ENCODE data around the gene OR4D2.
A peak's percentile ranks its signal among the peaks of the same experiment; 100 is the strongest.

Gene OR4D2

DNA sequence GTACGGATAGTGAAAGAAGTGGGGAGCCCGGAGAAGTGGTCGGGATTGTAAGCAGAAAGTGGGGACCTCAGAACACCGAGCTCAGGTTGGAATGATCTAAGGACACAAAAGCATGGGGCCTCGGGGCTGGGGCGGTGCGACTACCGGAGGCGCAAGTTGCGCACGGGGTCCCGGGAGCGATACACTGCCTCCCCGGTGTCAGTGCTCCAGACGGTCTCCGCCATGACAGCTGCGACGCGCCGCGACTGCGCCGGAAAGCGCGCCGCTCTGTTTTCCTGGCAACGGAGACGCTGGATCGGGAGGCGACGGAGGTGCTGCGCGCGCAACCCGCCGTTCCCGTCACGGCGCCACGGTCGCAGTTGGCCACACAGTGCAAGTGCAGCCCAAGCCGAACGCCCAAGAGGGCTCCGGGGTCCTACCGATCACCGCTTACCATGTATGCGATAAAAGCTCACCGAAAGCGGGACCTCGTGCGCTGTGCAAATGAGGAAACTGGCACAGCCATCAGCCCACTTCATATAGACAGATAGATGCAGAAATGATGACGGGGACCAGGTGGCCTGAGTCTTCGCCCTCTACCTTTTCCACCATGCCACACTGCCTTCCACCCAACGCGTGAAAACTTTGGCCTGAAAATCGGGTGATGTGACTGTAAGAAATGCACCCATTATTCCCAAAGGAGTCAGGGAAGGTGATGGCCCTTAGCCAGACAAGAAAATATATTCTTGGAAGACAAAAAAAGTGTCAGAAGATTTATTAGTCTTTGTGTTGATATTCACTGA is 52.4 kb downstream of the OR4D2 start, which contains the start of gene MKS1 (continued):
- TF ChIP-seq, protein P1, sequence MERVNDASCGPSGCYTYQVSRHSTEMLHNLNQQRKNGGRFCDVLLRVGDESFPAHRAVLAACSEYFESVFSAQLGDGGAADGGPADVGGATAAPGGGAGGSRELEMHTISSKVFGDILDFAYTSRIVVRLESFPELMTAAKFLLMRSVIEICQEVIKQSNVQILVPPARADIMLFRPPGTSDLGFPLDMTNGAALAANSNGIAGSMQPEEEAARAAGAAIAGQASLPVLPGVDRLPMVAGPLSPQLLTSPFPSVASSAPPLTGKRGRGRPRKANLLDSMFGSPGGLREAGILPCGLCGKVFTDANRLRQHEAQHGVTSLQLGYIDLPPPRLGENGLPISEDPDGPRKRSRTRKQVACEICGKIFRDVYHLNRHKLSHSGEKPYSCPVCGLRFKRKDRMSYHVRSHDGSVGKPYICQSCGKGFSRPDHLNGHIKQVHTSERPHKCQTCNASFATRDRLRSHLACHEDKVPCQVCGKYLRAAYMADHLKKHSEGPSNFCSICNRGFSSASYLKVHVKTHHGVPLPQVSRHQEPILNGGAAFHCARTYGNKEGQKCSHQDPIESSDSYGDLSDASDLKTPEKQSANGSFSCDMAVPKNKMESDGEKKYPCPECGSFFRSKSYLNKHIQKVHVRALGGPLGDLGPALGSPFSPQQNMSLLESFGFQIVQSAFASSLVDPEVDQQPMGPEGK (tag by site-specific recombination; IDR thresholded peaks at IDR 0.05) = peak; percentile 62
- TF ChIP-seq ZNF785 (tag by site-specific recombination; IDR thresholded peaks at IDR 0.05) (no peak), REPIN1 (tag by site-specific recombination; IDR thresholded peaks at IDR 0.05; ENCODE audit: low read depth) (0 out of 2 replicates have a peak, but pooled peaks have one; percentile 11), FEZF1 (tag by site-specific recombination; IDR thresholded peaks at IDR 0.05) (no peak), BCL11A (tag by site-specific recombination; IDR thresholded peaks at IDR 0.05; ENCODE audit: low read depth) (no peak), ZNF548 (tag by site-specific recombination; IDR thresholded peaks at IDR 0.05) (no peak), ZNF626 (tag by site-specific recombination; IDR thresholded peaks at IDR 0.05) (no peak), ZNF707 (tag by site-specific recombination; IDR thresholded peaks at IDR 0.05) (no peak), ZNF341 (tag by site-specific recombination; IDR thresholded peaks at IDR 0.05; ENCODE audit: low read depth) (peak; percentile 95)

DNA sequence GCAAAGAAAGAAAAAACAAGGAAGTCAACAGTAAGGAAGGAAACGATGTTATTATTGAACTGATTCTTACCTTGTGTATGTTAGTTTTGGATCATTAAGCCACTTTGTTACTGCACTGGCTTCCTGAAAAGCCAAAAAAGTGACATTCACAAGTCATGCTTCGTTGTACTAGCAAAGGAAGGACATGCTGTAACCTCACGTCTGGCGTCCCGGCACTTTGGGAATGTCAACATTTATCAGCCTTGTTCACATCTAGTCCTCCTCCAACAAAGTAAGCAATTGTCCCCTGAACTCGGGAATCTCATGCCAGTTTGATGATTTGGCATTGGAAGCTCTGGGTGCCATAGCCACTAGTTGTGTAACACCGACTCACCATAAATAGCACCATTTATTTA is 53.0 kb downstream of the OR4D2 start:
- no peak for TF ChIP-seq ZNF350 (tag by site-specific recombination; IDR thresholded peaks at IDR 0.05)
- no peak for TF ChIP-seq ZXDB (tag by site-specific recombination; IDR thresholded peaks at IDR 0.05)
- no peak for TF ChIP-seq ZNF175 (tag by site-specific recombination; IDR thresholded peaks at IDR 0.05)
- TF ChIP-seq ZNF610 (tag by site-specific recombination; IDR thresholded peaks at IDR 0.05; ENCODE audit: borderline replicate concordance) = no peak
- no peak for TF ChIP-seq ZNF211 (tag by site-specific recombination; IDR thresholded peaks at IDR 0.05; ENCODE audit: low read depth)
- TF ChIP-seq, protein P2, sequence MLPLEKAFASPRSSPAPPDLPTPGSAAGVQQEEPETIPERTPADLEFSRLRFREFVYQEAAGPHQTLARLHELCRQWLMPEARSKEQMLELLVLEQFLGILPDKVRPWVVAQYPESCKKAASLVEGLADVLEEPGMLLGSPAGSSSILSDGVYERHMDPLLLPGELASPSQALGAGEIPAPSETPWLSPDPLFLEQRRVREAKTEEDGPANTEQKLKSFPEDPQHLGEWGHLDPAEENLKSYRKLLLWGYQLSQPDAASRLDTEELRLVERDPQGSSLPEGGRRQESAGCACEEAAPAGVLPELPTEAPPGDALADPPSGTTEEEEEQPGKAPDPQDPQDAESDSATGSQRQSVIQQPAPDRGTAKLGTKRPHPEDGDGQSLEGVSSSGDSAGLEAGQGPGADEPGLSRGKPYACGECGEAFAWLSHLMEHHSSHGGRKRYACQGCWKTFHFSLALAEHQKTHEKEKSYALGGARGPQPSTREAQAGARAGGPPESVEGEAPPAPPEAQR (tag by site-specific recombination; IDR thresholded peaks at IDR 0.05) = no peak
- ChIA-PET POLR2A (interaction anchor here (0.6 to 3.6 kb wide), 6 partner anchors 11 to 468 kb away, joined by 3 to 14 read pairs (median 3); no protein-coding TSS in a partner anchor), CTCF (interaction anchor here (0.9 to 3.0 kb wide), 7 partner anchors 17 to 98 kb away, joined by 3 to 17 read pairs (median 6); no protein-coding TSS in a partner anchor)
- Histone ChIP-seq H3K27ac (ENCODE audit: extremely low read depth, low read depth, low read length) (no peak overlapping the region), H3K36me3 (ENCODE audit: control insufficient read depth in 2 of 2, insufficient read depth in 1 of 2, low read length in 2 of 2) (peaks cover 7 to 24% of the 10 kb centered on the region in 2 experiments; a peak in 2 of 3 replicates), H3K4me3 (ENCODE audit: low read depth, low read length) (no peak overlapping the region), H3K9me3 (ENCODE audit: control insufficient read depth, insufficient read depth, low read depth, low read length) (no peaks in the 10 kb centered on the region), H3K4me1 (ENCODE audit: control insufficient read depth, insufficient read depth, low read length) (no peaks in the 10 kb centered on the region)

Data from HEK293 (cell line).